Panc1 (cell line): ENCODE data around the gene RAB4B.
A peak's percentile ranks its signal among the peaks of the same experiment; 100 is the strongest.
"Not testable (repeated sequence)": the region's sequence is repeated elsewhere in the genome, so short reads cannot be mapped to it uniquely, and the experiment has no call there.

Source experiments
- CTCF ChIP-seq: fragments of 450-650 bp; IDR thresholded peaks from 2 replicates; pipeline ENCODE4 v1.5.1; 2017; ENCODE audit warnings: mild to moderate bottlenecking
- REST ChIP-seq, 2 experiments: IDR thresholded peaks; 2 replicates each; pipeline ENCODE4 v1.6.1; 2011 to 2012; ENCODE audit warnings: low read depth in 2 of 2, control low read depth in 1 of 2, low read length in 1 of 2, mild to moderate bottlenecking in 1 of 2, moderate library complexity in 1 of 2; ENCODE audit not compliant: insufficient read depth in 1 of 2

GRCh38 chr19:40818480-40819399 is 40.7 kb downstream of the RAB4B start:
- peak; percentile 45; the same call in 1 of the 2 replicates for TF ChIP-seq CTCF
- not testable (repeated sequence) for TF ChIP-seq REST (IDR thresholded peaks at IDR 0.05; ENCODE audit: insufficient read depth in 1 of 2, low read depth in 2 of 2, low read length in 1 of 2)
